Small intestine (tissue), 7 donors: ENCODE results near the gene LMX1A. TPM values are rescaled to one million over a fixed set of nuclear protein-coding genes. Genes with fewer than 3 reads are reported as not detected.

ENCODE experiments used
- DNase-seq, 2 donors: peaks; one replicate each; pipeline versions ENCODE4 v3.0.0 to v3.0.0-alpha.2; 2013
- FAIRE-seq: peaks from 2 replicates; lab custom pipeline; 2012; peaks lifted over from hg19 to GRCh38; lab: Jason Lieb, UNC
- H3K27ac ChIP-seq, 3 donors: one replicate each; pipeline ENCODE4 v1.5.1; 2013; ENCODE audit warnings: low read length in 2 of 3, mild to moderate bottlenecking in 2 of 3, control low read depth in 1 of 3, inconsistent platforms in 1 of 3, low read depth in 1 of 3, moderate library complexity in 1 of 3
- H3K27me3 ChIP-seq, 3 donors: one replicate each; pipeline ENCODE4 v1.6.1; 2013; ENCODE audit warnings: low read length in 3 of 3, inconsistent platforms in 1 of 3; ENCODE audit not compliant: control insufficient read depth in 3 of 3, insufficient read depth in 3 of 3
- H3K36me3 ChIP-seq, 3 donors: one replicate each; pipeline ENCODE4 v1.6.1; 2013; ENCODE audit warnings: low read length in 3 of 3, inconsistent platforms in 1 of 3, low read depth in 1 of 3, mild to moderate bottlenecking in 1 of 3, moderate library complexity in 1 of 3; ENCODE audit not compliant: control insufficient read depth in 3 of 3, insufficient read depth in 2 of 3
- H3K4me1 ChIP-seq, 3 donors: one replicate each; pipeline ENCODE4 v1.6.1; 2013; ENCODE audit warnings: low read length in 2 of 3, inconsistent platforms in 1 of 3, low read depth in 1 of 3, mild to moderate bottlenecking in 1 of 3, moderate library complexity in 1 of 3; ENCODE audit not compliant: control insufficient read depth in 3 of 3, insufficient read depth in 2 of 3
- H3K4me3 ChIP-seq, 3 donors: one replicate each; pipeline ENCODE4 v1.5.1; 2013; ENCODE audit warnings: low read length in 3 of 3, control low read depth in 1 of 3, inconsistent platforms in 1 of 3, low read depth in 1 of 3, mild to moderate bottlenecking in 1 of 3, moderate library complexity in 1 of 3
- H3K9me3 ChIP-seq, 2 donors: one replicate each; pipeline ENCODE4 v1.6.1; 2013; ENCODE audit warnings: low read depth in 1 of 2, low read length in 1 of 2; ENCODE audit not compliant: control insufficient read depth in 2 of 2, insufficient read depth in 1 of 2
- WGBS, 3 donors: extraction: QIAGEN DNeasy Blood & Tissue Kit; methylation state at CpG; one replicate each; pipeline ENCODE4 v1.1.7; 2013; 5-methylcytosine and 5-hydroxymethylcytosine counted together
- polyA plus RNA-seq, 4 donors: library from polyadenylated mRNA; stranded (reverse) in 3 of 4; unstranded in 1 of 4; fragments of 200-250 nt in 3 of 4; fragments of 120-200 nt in 1 of 4; gene quantifications; one replicate each; pipeline versions ENCODE4 v1.2.1 to v1.2.3, GENCODE V29; 2013
- donor health status: healthy with polysubstance abuse.
- donor health status: control.
- donor health status: control.
- donor health status: Bipolar disorder and iron deficiency.
- donor health status: healthy.

The LMX1A gene
- polyA plus RNA-seq, 4 donors, result 0.39 to 4.3 (median 0.49) TPM

- FAIRE-seq, result no peak
- peak in 1 of 2 donors; percentile 26 for DNase-seq
Measured at GRCh38 chr1:165287781-165288180, 68.7 kb downstream of the LMX1A start.

GRCh38 chr1:165287329-165287728 is 69.2 kb downstream of the LMX1A start:
- no peak for FAIRE-seq
- 87 to 99% (median 90%) methylated on average over 3 of the region's 3 CpGs for WGBS, 3 donors

More at GRCh38 chr1:165287781-165288180, 68.7 kb downstream of the LMX1A start:
- 29 to 54% (median 46%) methylated on average over 4 of the region's 4 CpGs for WGBS, 3 donors
- H3K27ac ChIP-seq, result no peak overlapping the region
- H3K27me3 ChIP-seq, result peaks cover 0 to 9% (median 2%) of the 10 kb centered on the region in 3 donors
- H3K9me3 ChIP-seq, result peaks cover 0 to 3% of the 10 kb centered on the region in 2 donors
- no peak overlapping the region for H3K4me3 ChIP-seq
- no peaks in the 10 kb centered on the region for H3K36me3 ChIP-seq
- no peaks in the 10 kb centered on the region for H3K4me1 ChIP-seq

GRCh38 chr1:165284454-165284853 is 72.1 kb downstream of the LMX1A start:
- H3K4me1 ChIP-seq, result no peaks in the 10 kb centered on the region
- H3K27ac ChIP-seq, result no peak overlapping the region
- no peak overlapping the region for H3K4me3 ChIP-seq
- WGBS, 3 donors, result 69 to 78% (median 76%) methylated on average over 10 of the region's 10 CpGs
- no peaks in the 10 kb centered on the region for H3K9me3 ChIP-seq
- no peaks in the 10 kb centered on the region for H3K36me3 ChIP-seq
- peaks cover 0 to 9% (median 0%) of the 10 kb centered on the region in 3 donors for H3K27me3 ChIP-seq
- FAIRE-seq (no peak), DNase-seq (no peak)

More at GRCh38 chr1:165287329-165287728, 69.2 kb downstream of the LMX1A start:
- H3K9me3 ChIP-seq, result peaks cover 0 to 3% of the 10 kb centered on the region in 2 donors
- H3K36me3 ChIP-seq, result no peaks in the 10 kb centered on the region
- no peak overlapping the region for H3K27ac ChIP-seq
- H3K27me3 ChIP-seq, result peaks cover 0 to 9% (median 2%) of the 10 kb centered on the region in 3 donors
- no peak overlapping the region for H3K4me3 ChIP-seq
- H3K4me1 ChIP-seq, result no peaks in the 10 kb centered on the region
- DNase-seq, result no peak

- FAIRE-seq, result no peak
- H3K9me3 ChIP-seq, result no peaks in the 10 kb centered on the region
- peaks cover 0 to 4% (median 3%) of the 10 kb centered on the region in 3 donors for H3K27me3 ChIP-seq
- H3K36me3 ChIP-seq, result no peaks in the 10 kb centered on the region
- no peak overlapping the region for H3K27ac ChIP-seq
- no peak for DNase-seq
- H3K4me3 ChIP-seq, result no peak overlapping the region
- WGBS, 3 donors, result 43 to 67% (median 54%) methylated on average over 3 of the region's 3 CpGs
- no peaks in the 10 kb centered on the region for H3K4me1 ChIP-seq
Measured at GRCh38 chr1:165281207-165281901, 75.2 kb downstream of the LMX1A start.

GRCh38 chr1:165279882-165280281 is 76.6 kb downstream of the LMX1A start:
- Histone ChIP-seq H3K4me3 (no peak overlapping the region), H3K27me3 (peaks cover 0 to 15% (median 3%) of the 10 kb centered on the region in 3 donors), H3K27ac (no peak overlapping the region), H3K36me3 (no peaks in the 10 kb centered on the region), H3K4me1 (no peaks in the 10 kb centered on the region), H3K9me3 (no peaks in the 10 kb centered on the region)
- WGBS, 3 donors, result 48 to 60% (median 60%) methylated on average over 9 of the region's 9 CpGs
- FAIRE-seq (no peak), DNase-seq (no peak)

- Histone ChIP-seq H3K4me1 (no peaks in the 10 kb centered on the region), H3K36me3 (no peaks in the 10 kb centered on the region), H3K9me3 (no peaks in the 10 kb centered on the region), H3K27ac (no peak overlapping the region), H3K4me3 (no peak overlapping the region), H3K27me3 (peaks cover 0 to 11% (median 3%) of the 10 kb centered on the region in 3 donors)
- WGBS, 3 donors, result 46 to 60% (median 59%) methylated on average over 2 of the region's 2 CpGs
- no peak for FAIRE-seq
- no peak for DNase-seq
Measured at GRCh38 chr1:165276314-165276713, 80.2 kb downstream of the LMX1A start.

GRCh38 chr1:165265196-165265838 is 91.2 kb downstream of the LMX1A start:
- Histone ChIP-seq H3K4me1 (no peaks in the 10 kb centered on the region), H3K27ac (no peak overlapping the region), H3K9me3 (no peaks in the 10 kb centered on the region), H3K27me3 (no peaks in the 10 kb centered on the region), H3K36me3 (no peaks in the 10 kb centered on the region), H3K4me3 (no peak overlapping the region)
- WGBS, 3 donors, result 47 to 71% (median 61%) methylated on average over 3 of the region's 3 CpGs
- DNase-seq (no peak), FAIRE-seq (no peak)

GRCh38 chr1:165259706-165260428 is 96.6 kb downstream of the LMX1A start:
- H3K36me3 ChIP-seq, result no peaks in the 10 kb centered on the region
- DNase-seq (no peak), FAIRE-seq (no peak)
- WGBS, 3 donors, result 47 to 68% (median 60%) methylated on average over 3 of the region's 3 CpGs
- H3K9me3 ChIP-seq, result no peaks in the 10 kb centered on the region
- H3K4me1 ChIP-seq, result no peaks in the 10 kb centered on the region
- no peak overlapping the region for H3K4me3 ChIP-seq
- H3K27me3 ChIP-seq, result peaks cover 0 to 2% (median 0%) of the 10 kb centered on the region in 3 donors
- H3K27ac ChIP-seq, result no peak overlapping the region
